ENCODE data around the gene PEAK1. TPM values are rescaled to one million over a fixed set of nuclear protein-coding genes. Genes with fewer than 3 reads are reported as not detected.

Gene PEAK1
- total RNA-seq, 6 experiments from 2014 or later = 85.6 to 110 (median 95.8) TPM

- H3K27me3 Mint-ChIP-seq (ENCODE audit: insufficient read depth) = peaks cover 1% of the 10 kb centered on the region; the same call in 1 of the 2 replicates
- 0 out of 2 replicates have a peak, but pooled peaks cover 6% of the 10 kb centered on the region for H3K9me3 Mint-ChIP-seq
- no peak for TF ChIP-seq CTCF (IDR thresholded peaks at IDR 0.05)
- no peak overlapping the region for H3K4me3 Mint-ChIP-seq
- DNase-seq = no peak
- H3K27ac Mint-ChIP-seq = no peak overlapping the region
- H3K36me3 Mint-ChIP-seq (ENCODE audit: low read depth) = peaks cover 22% of the 10 kb centered on the region
- peaks cover 37% of the 10 kb centered on the region for H3K4me1 Mint-ChIP-seq (ENCODE audit: low read depth)
These were observed 70.2 kb downstream of the PEAK1 start for GRCh38 chr15:77349666-77350065.

GRCh38 chr15:77348511-77348910 lies 71.4 kb downstream of the PEAK1 start:
- Mint-ChIP-seq H3K27ac (no peak overlapping the region), H3K4me3 (no peak overlapping the region), H3K36me3 (ENCODE audit: low read depth) (peaks cover 25% of the 10 kb centered on the region), H3K4me1 (ENCODE audit: low read depth) (peaks cover 26% of the 10 kb centered on the region), H3K27me3 (ENCODE audit: insufficient read depth) (peaks cover 4% of the 10 kb centered on the region; the same call in 1 of the 2 replicates), H3K9me3 (0 out of 2 replicates have a peak, but pooled peaks cover 7% of the 10 kb centered on the region)
- no peak for TF ChIP-seq CTCF (IDR thresholded peaks at IDR 0.05)
- DNase-seq = no peak

GRCh38 chr15:77347197-77347596 lies 72.7 kb downstream of the PEAK1 start:
- DNase-seq = no peak
- peaks cover 34% of the 10 kb centered on the region for H3K36me3 Mint-ChIP-seq (ENCODE audit: low read depth)
- peaks cover 4% of the 10 kb centered on the region; the same call in 1 of the 2 replicates for H3K27me3 Mint-ChIP-seq (ENCODE audit: insufficient read depth)
- H3K4me1 Mint-ChIP-seq (ENCODE audit: low read depth) = peaks cover 17% of the 10 kb centered on the region
- TF ChIP-seq CTCF (IDR thresholded peaks at IDR 0.05) = no peak
- H3K9me3 Mint-ChIP-seq = 0 out of 2 replicates have a peak, but pooled peaks cover 7% of the 10 kb centered on the region
- peak overlapping the region; percentile 57; the same call in 1 of the 2 replicates for H3K27ac Mint-ChIP-seq
- H3K4me3 Mint-ChIP-seq = peak overlapping the region; percentile 21; the same call in 1 of the 2 replicates

GRCh38 chr15:77346245-77347036 lies 73.5 kb downstream of the PEAK1 start:
- TF ChIP-seq CTCF (IDR thresholded peaks at IDR 0.05) = no peak
- no peak for DNase-seq
- Mint-ChIP-seq H3K27me3 (ENCODE audit: insufficient read depth) (peaks cover 4% of the 10 kb centered on the region; the same call in 1 of the 2 replicates), H3K9me3 (peaks cover 9% of the 10 kb centered on the region; the same call in 1 of the 2 replicates), H3K4me1 (ENCODE audit: low read depth) (peaks cover 17% of the 10 kb centered on the region), H3K36me3 (ENCODE audit: low read depth) (peaks cover 40% of the 10 kb centered on the region), H3K27ac (peak overlapping the region; percentile 57; the same call in 1 of the 2 replicates), H3K4me3 (peak overlapping the region; percentile 21; the same call in 1 of the 2 replicates)

GRCh38 chr15:77342807-77343206 lies 77.1 kb downstream of the PEAK1 start:
- no peak overlapping the region for H3K27ac Mint-ChIP-seq

More at GRCh38 chr15:77342807-77343206, 77.1 kb downstream of the PEAK1 start:
- peaks cover 28% of the 10 kb centered on the region for H3K4me1 Mint-ChIP-seq (ENCODE audit: low read depth)
- peaks cover 5% of the 10 kb centered on the region for H3K27me3 Mint-ChIP-seq (ENCODE audit: insufficient read depth)
- H3K36me3 Mint-ChIP-seq (ENCODE audit: low read depth) = peaks cover 49% of the 10 kb centered on the region
- H3K4me3 Mint-ChIP-seq = no peak overlapping the region
- DNase-seq = no peak
- TF ChIP-seq CTCF (IDR thresholded peaks at IDR 0.05) = no peak
- H3K9me3 Mint-ChIP-seq = peaks cover 11% of the 10 kb centered on the region; the same call in 1 of the 2 replicates
